GM18517 (cell line): Measurements from ENCODE around the gene KLK14.

Experiments
- ATAC-seq: cut with Tn5 transposase; IDR thresholded peaks from one replicate; pipeline ENCODE4 v1.9.1; 2021; ENCODE audit warnings: mild to moderate bottlenecking, moderate library complexity; ENCODE audit not compliant: unreplicated experiment

KLK14 gene

DNA sequence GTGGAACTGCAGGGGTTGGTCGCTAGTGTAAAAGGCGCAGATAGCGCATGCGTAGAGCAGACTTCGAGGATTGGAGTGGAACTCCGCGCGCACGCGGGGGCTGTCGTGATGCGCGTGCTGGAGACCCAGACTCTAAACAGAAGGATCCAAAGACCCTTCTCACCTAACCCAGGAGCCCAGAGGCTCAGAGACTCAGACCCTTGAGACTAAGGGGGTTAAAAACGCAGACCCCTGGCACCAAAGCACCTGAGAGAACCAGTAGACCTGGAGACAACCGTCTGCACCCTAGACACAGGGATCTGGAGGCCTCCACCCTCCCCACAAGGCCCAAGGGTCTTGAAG lies 26.1 kb upstream of the KLK14 start:
- peak; percentile 32 for ATAC-seq

DNA sequence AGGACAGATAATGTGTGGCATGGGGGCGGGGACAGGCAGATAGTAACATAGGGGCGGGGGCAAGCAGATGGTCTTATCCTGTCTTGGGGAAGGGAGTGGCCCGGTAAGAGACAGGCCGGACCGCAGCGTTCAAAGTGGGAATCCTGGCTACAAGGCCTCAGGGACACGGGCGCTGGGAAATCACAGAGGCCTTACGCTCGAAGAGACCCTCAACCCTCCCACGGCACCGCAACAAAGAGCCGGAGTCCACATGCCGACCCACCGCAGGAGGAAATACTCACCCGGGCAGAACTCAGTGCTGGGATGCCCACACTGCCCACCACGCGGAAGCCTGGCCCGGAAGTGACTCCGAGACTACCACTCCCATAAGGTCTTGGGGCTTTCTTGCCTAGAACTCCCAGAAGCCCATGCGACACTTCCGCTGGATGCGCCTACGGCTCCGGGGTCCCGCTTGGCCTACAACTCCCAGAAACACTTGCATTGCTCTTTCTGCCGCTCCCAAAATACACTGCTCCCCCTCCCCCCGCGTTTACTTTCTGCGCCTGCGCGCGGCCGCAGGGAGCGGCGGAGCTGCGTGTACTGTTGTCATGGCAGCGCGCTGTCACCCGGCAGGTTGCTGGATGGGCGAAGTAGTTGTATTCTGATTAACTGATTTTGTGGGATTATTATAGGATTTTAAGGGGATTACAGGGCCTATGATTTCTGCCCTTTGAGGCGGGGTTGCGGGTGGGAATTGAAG lies 25.5 kb upstream of the KLK14 start, which contains the start of gene CTU1:
TSS of gene CTU1 (minus strand) at position 344 of the 739 bp plus-strand sequence. CDS start 3,840 bp downstream, outside the sequence.
- peak; percentile 91 for ATAC-seq

DNA sequence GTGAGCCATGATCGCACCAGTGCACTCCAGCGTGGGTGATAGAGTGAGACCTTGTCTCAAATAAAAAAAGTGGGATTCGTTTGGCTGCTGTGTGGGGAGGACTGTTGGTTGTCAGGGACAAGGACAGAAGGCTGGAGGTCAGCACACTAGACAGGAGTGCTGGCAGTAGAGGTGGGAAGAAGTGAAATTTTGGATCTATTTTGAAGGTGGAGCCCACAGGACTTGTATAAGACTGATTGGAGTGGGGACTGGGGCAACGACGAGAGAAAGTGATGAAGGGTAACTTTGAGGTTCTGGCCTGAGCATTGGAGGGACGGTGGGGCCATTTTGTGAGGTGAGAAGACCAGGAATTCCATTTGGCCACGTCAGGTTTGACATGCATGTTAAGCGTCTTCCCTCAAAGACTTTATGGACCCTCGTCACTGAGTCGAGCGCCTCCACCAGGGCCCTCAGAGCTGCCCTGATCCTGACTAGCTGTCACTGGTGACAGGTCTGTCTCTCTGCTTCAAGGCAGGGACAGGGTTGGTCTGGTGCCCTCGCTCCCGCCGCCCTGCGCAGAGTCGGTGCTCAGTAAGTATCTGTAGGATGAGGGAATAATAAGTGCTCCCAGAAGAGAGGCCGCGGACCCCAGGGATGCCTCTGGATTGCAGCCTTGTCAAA lies 24.8 kb upstream of the KLK14 start:
- no peak for ATAC-seq

DNA sequence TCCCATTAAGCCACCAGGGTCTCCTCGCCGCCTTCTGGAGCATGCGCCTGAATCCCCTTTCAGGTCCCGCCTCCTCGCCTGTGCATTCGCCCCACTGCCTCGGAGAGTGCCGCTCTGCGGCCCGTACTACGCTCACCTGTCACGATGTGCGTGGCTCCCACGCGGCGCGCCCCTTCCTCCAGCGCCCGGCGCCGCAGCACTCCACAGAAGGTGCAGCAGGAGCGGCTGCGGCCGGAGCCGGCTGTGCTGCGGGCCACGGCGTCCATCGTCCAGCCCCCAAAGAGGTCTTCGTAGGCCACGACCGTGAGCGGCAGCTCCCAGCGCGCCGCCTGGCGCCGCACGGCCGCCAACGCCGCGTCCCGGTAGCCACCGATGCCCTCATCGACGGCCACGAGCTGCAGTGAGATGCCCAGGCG lies 21.2 kb upstream of the KLK14 start:
- no peak for ATAC-seq

DNA sequence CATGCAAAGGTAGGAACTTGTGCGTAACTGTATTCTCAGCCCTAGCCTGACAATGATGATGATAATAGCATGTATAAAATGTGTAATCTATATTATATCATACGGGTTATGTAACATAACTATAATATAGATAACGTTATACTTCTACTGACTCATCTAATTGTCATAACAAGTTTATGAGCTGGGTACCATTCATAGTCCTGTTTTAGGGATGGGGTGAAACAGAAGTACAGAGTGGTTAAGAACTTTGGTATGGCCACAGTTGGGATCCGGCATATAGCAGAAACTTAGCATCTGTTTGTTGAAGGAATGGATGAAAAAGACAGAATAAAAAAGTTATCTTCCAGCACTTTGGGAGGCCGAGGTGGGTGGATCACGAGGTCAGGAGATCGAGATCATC lies 20.3 kb upstream of the KLK14 start:
- no peak for ATAC-seq

DNA sequence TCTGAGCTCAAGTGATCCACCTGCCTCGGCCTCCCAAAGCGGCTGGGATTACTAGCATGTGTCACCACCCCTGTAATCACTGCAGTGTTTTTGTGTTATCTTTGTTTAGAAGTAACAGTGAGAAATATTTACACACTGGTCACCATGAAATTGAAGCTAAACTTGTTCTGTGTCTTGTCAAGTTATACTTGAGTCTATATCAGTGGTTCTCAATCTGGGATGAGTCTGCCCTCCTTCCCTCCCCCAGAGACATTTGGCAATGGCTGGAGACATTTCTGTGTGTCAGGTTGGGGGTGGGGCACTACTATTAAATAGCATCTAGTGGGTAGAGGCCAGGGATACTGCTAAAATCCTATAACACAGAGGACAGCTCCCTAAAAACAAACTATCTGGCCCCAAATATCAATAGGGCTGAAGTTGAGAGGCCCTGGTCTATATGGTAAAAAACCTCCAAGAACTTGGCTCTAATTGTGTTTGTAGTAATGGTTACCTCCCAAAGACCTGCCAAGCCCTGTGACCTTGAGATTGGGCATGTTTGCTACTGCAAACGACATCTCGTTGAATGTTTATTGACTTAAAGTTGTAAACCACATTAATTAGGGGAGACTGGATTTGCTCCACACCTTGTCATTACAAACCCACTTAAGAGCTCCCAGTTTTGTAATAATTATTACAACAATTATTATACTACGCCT lies 18.6 kb upstream of the KLK14 start:
- ATAC-seq = no peak

DNA sequence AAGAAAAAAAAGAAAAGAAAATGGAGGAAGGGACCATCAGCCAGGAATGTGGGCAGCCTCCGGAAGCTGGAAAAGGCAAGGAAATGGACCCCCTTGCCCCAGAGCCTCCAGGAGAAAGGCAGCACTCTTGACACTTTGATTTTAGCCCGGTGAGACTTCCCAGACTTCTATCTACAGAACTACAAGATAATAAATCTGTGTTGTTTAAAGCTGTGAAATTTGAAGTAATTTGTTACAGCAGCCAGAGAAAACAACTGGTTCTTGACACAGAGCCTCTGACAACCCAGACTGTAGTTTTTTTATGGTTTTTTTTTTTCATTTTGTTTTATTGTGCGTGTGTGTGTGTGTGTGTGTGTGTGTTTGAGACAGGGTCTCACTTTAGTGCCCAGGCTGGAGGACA lies 17.9 kb upstream of the KLK14 start:
- ATAC-seq = no peak

DNA sequence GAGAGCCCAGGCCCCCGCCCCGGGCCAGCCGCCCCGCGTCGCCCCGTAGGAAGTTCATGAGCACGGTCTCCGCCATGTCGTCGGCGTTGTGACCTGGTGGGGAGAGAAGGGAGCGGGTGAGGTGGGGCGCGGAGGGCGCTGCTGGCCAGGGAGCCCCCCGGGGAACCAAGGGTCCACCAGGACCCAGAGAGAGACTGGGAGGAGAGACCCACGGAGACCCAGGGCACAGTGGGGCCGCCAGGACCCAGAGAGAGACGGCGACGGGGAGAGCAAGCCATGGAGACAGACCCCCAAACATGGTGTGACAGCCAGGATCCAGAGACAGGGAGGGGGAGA lies 16.3 kb upstream of the KLK14 start:
- ATAC-seq = no peak

DNA sequence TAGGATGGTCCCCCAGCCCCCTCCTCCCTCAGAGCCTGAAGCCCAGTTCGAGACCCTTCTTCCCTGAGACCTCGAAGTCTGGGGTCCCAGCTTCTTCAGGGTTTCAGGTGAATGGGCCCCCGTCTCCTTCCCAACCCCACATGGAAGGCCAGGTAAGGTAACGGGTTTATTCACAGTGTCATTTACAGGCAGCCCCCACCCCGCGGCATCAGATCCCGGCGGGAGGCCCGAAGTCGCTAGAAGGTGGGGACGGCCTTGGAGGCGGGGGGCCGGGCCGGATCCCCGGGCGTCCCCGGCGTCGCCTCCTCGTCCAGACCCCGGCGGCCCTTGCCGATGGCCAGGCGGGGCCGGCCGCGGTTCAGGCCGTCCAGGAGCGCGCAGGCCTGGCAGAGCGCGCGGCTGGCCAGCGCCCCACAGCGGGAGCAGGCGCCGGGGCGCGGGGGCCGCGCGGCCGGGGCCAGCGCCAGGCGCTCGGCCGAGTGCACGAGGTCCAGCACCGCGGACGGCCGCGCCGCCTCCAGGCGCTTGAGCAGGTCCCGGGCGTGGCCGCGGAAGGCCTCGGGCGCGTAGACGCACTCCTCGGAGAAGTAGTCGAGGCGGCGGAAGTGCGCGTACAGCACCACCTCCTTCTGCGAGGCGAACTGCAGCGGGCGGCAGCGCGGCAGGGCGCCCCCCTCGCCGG lies 15.8 kb upstream of the KLK14 start:
- no peak for ATAC-seq

DNA sequence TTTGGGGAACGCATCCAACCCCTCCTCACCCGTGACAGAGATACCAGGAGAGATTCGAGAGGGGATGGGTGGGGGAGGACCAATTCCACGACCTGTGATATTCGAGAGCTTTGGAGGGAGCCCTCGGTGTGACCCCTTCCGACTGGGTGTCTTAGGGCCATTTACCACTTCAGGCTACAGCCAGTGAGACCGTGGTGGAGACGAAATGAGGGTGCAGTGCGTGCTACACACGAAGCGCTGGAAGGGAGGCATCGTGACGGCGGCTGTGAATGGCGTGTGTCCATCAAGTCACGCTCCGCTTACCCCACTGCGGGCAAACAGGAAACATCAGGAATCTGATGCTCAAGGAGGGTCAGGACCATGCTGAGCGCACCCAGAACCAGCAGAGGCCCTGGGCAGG lies 15.1 kb upstream of the KLK14 start:
- ATAC-seq = no peak

DNA sequence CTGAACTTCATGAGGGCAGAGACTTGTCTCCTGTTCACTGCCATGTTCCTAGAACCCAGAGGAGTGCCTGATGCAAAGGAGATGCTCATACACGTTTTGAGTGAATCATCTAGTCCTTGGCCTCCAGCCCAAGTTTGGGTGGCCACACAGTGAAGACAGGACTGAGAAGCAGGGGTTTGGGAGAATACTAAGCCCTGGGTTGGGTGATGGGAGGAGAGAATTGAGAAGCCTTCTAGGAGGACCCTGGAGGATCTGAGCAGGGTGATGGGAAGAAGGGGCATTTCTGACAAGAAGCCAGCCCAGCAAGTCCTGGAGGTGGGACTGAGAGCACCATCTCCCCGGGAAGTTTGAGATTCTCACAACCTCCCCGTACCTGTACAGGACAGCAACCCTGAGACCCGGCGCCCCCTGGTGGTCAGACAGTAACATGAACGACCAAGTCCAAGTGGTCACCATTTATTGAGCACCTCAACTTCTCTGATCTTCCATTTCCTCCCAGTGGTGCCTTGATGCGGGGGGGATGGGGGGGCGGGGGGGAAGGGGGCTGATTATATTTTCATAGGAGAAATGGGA lies 14.6 kb upstream of the KLK14 start:
- no peak for ATAC-seq

DNA sequence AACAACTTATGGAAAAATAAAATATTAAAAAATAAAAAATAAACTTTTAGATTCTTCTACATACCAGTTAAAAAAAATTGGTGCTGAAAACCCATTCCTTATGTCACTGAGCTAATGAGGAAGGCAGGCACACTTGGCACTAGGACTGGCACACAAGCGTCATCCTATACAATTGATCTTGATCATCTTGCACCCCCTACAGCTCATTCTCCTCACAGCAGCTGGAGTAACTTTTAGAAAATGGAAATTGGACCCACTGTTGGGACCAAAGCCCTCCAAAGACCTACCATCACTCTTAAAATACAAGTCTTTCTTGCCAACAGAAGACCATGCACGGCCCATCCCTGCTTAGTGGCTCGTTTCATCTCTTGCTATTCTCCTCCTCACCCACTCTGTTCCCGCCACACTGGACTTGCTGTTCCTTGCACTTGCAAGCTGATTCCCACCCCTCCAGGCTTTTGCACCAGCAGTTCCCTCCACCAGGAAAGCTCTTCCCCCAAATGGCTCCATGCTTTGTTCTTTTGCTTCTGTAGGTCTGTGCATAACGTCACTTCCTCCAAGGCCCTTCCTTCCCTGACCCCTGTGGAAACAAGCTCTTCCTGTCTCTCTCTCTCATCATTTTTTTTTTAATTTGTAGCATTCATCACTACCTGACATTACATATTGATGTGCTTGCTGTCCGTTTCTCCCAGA lies 13.9 kb upstream of the KLK14 start:
- no peak for ATAC-seq

DNA sequence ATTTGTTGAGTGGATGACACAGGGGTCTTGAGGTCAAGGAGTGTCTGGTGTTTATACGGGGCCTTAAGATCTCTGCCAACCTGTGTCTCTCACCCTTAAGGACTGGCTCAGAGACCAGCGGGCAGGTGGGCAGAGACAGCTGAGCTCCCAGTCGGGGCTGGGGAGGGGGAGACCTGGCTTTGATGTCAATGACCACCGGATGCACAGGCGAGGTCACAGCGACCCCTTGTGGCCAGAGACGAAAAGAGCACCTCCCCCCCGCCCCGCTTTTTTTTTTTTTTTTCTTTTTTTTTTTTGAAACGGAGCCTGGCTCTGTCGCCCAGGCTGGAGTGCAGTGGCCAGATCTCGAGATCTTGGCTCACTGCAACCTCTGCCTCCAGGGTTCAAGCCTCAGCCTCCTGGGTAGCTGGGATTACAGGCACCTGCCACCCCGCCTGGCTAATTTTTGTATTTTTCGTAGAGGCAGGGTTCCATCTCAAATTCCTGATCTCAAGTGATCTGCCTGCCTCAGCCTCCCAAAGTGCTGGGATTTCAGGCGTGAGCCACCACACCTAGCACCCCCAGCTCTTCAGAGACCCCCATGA lies 12.1 kb upstream of the KLK14 start:
- no peak for ATAC-seq

DNA sequence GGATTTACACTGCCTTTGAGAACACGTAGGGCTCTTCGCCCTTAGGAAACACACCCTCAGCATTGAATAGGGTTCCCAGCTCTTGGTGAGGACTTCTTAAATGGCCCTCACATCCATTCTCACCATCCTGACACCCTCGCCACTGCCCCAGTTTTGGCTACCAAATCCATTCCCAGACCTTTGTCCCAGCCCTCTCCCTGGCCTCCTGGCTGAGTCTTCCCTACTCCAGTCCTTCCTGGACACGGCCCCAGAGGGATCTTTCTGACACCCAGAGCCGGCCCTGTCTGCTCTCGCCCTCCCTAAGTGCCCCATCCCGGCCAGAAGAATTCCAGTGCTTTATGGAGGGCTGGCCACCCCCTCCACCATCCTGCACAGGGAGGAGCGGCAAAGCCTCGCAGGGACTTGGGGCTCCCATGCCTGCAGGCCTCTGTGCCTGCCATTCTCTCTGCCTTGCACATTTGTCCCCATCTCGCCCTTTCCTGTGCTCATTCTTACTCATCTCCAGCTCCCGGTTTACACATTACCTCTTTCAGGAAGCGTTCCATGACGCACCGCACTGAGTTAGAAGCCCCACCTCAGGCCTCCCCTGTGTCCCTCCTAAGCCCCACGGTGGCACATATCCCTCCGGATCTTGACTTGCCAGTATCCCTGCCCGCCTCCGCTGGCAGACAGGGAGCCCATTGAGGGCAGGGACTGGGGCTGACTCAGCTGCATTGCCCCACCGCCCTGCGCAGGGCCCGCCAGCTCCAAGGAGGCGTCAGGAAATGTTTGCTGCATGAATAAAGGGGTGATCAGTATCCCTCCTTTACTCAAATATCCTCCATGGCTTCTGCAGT lies 11.0 kb upstream of the KLK14 start:
- no peak for ATAC-seq

DNA sequence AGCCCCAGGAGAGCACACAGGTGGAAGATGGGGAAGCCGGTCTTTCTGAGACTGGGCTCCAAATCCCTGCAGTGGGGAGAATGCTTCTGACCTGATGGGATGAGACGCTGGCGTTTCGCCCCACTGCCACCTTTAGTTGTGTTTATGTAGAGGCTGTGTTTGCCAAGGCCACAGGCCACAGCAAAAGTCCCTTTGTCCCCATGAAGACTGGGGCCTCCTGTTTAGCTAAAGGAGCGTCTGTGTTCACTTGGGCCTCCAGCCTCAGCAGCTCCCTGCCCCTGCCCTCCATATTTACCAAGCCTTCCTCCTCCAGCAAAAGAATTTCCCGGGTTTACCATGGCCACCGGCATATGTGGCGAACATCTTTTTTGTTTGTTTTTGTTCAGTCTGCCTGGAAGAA lies 10.4 kb upstream of the KLK14 start:
- ATAC-seq = no peak

DNA sequence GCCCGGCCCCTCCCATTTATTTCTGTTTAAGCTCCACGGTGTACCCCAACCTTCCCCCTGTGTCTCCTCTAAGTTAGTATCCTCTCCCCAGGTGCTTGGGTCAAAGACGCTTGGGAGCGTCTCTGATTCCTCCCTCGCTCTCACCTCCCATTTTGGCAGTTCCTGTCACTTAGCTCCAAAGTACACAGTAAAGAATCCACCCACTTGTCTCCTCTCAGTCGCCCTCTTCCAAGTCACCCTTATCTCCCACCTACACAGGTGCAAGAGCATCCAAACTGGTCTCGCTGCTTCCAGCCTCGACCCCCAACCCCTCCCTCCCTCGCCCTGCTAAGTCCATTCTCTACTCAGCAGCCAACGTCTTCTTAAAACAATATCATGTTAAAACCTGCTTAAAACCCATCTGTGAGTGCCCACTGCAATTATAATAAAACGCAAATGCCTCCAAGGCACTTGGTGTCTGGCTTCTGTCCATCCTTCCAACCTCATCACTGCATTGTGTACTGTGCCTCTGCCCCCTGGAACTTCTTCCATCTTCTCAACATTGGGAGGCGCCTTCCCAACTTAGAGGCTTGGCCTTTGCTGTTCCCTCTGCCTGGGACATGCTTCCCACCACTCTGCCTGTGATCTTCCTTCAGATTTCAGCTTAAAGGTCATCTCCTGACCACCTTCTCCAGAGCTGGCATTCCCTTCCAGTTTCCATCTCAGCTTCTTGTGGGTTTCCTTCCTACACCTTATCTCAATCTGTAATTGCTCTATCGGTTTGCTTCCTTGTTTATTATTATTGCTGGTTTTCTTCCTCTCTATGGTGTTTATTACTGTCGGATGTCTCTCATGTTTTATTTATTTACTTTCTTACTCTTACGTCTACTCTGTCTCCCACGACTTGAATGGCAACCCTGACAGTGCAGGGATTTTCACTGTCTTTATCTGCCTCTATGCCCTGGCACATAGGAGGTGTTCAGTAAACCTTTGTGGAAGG lies 9.5 kb upstream of the KLK14 start:
- no peak for ATAC-seq

DNA sequence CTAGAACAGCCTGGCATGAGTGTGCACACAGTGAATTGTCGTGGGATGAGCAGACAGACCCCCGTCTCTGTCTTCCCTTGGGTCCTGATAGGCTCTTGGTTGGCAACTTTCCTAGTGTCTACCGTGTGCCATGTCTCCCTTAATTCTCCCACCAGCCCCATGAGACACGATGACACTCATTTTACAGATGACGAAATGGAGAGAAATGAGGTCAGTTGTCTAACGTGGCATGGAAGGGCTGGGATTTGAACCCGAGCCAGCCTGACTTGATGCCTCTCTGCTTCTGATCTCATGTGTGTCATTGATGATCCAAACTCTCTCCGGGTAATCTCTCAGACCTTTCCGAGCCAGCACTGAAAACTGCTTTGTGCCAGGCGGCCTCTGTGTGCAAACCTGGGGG lies 8.4 kb upstream of the KLK14 start:
- no peak for ATAC-seq

DNA sequence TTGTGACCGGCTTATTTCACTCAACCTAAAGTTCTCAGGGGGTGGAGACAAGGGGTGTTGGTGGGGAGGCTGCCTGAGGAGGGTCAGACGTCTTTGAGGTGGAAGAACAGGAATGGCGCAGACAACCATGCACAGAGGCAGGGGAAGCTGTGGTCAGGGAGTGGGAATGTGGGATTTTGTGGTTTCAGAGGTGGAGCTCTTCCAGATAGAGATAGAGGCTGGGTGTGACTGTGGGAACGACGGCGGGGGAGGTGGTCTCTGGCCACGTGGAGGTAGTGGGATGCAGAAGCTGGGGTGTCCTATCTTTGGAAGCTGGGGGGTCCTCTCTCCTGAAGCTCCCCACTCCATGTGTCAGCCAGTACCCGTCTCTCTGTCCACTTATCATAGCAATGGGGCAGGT lies 7.8 kb upstream of the KLK14 start:
- ATAC-seq = no peak
